ENCODE results near the gene COG5.
"Not testable (repeated sequence)": the region's sequence is repeated elsewhere in the genome, so short reads cannot be mapped to it uniquely, and the experiment has no call there.

COG5 gene

DNA sequence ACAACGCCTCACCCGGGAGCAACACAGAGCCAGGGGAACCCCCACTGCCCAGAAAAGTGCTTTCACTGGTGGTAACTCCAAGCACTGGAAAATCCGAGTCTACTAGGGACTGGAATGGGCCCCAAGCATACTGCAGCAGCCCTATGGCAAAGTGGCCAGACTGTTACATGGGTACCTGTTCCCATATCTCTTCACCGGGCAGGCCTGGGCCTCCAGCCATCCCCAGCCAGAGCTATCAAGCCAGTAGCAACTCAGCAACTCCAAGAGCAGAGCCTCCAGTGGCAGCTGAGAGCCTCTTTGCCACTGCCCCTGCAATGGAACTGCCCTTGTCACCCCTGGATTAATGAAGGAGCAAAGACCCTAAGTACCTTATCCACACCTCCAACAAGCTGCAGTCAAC lies 321.5 kb downstream of the COG5 start:
- no peaks in the 10 kb centered on the region for H3K27me3 ChIP-seq (ENCODE audit: control insufficient read depth, insufficient read depth, low read length)
- H3K36me3 ChIP-seq (ENCODE audit: control insufficient read depth, insufficient read depth, low read length), result no peaks in the 10 kb centered on the region
- no peaks in the 10 kb centered on the region for H3K4me1 ChIP-seq (ENCODE audit: control insufficient read depth, insufficient read depth, low read length)
- H3K4me3 ChIP-seq (ENCODE audit: low read length), result no peak overlapping the region
- no peaks in the 10 kb centered on the region for H3K9me3 ChIP-seq (ENCODE audit: control insufficient read depth, low read length)
- H3K9ac ChIP-seq (ENCODE audit: low read length), result no peak overlapping the region

- Histone ChIP-seq H3K9me3 (ENCODE audit: control insufficient read depth, low read length) (no peaks in the 10 kb centered on the region), H3K4me3 (ENCODE audit: low read length) (no peak overlapping the region), H3K27me3 (ENCODE audit: control insufficient read depth, insufficient read depth, low read length) (no peaks in the 10 kb centered on the region), H3K4me1 (ENCODE audit: control insufficient read depth, insufficient read depth, low read length) (no peaks in the 10 kb centered on the region), H3K9ac (ENCODE audit: low read length) (no peak overlapping the region), H3K36me3 (ENCODE audit: control insufficient read depth, insufficient read depth, low read length) (no peaks in the 10 kb centered on the region)
These were observed 326.3 kb downstream of the COG5 start for GRCh38 chr7:107237451-107237850.

GRCh38 chr7:107236862-107237261 lies 326.9 kb downstream of the COG5 start:
- Histone ChIP-seq H3K9me3 (ENCODE audit: control insufficient read depth, low read length) (no peaks in the 10 kb centered on the region), H3K4me1 (ENCODE audit: control insufficient read depth, insufficient read depth, low read length) (no peaks in the 10 kb centered on the region), H3K27me3 (ENCODE audit: control insufficient read depth, insufficient read depth, low read length) (no peaks in the 10 kb centered on the region), H3K9ac (ENCODE audit: low read length) (no peak overlapping the region), H3K4me3 (ENCODE audit: low read length) (no peak overlapping the region), H3K36me3 (ENCODE audit: control insufficient read depth, insufficient read depth, low read length) (no peaks in the 10 kb centered on the region)

DNA sequence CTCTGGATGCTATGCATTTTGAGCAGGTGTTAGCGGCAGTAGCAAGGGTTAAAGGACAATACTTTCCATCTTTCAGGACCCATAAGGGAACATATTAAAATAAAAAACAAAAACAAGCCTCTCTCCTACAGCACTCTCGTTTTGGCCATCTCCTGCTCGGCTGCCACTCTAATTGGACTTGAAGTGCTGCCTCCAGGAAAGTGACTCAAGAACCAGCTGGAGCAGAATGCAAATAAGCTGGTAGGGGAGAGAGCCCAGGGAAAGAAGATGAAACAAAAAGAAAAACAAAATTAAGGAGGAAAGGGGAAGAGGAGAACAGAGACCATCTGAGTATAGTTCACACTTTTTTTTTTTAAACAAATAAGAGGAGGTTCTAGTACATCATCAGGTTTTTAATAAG lies 329.3 kb downstream of the COG5 start:
- Histone ChIP-seq H3K4me3 (ENCODE audit: low read length) (no peak overlapping the region), H3K9ac (ENCODE audit: low read length) (no peak overlapping the region), H3K4me1 (ENCODE audit: control insufficient read depth, insufficient read depth, low read length) (no peaks in the 10 kb centered on the region), H3K9me3 (ENCODE audit: control insufficient read depth, low read length) (no peaks in the 10 kb centered on the region), H3K36me3 (ENCODE audit: control insufficient read depth, insufficient read depth, low read length) (no peaks in the 10 kb centered on the region), H3K27me3 (ENCODE audit: control insufficient read depth, insufficient read depth, low read length) (no peaks in the 10 kb centered on the region)

GRCh38 chr7:107233981-107234380 lies 329.7 kb downstream of the COG5 start:
- no peaks in the 10 kb centered on the region for H3K9me3 ChIP-seq (ENCODE audit: control insufficient read depth, low read length)
- no peaks in the 10 kb centered on the region for H3K27me3 ChIP-seq (ENCODE audit: control insufficient read depth, insufficient read depth, low read length)
- no peaks in the 10 kb centered on the region for H3K36me3 ChIP-seq (ENCODE audit: control insufficient read depth, insufficient read depth, low read length)
- no peaks in the 10 kb centered on the region for H3K4me1 ChIP-seq (ENCODE audit: control insufficient read depth, insufficient read depth, low read length)
- H3K4me3 ChIP-seq (ENCODE audit: low read length), result no peak overlapping the region
- no peak overlapping the region for H3K9ac ChIP-seq (ENCODE audit: low read length)

DNA sequence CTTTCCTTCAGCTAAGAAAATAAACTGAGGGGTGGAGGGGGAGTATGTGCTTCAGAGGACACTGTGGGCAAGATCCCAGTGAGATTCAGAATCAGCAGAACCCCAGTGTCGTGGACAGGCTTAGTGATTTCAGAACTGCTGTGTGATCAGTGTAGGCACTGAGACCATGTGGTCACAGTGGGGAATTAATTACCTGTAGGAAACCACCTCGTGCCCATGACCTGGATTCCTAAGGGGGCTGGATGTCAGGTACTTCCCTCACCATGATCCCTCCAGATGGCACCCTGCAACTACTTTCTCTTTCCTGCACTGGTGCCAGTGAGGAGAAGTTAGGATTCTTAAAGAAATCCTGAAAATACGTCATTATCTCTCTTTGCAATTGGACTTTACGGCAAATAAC lies 330.5 kb downstream of the COG5 start:
- Histone ChIP-seq H3K36me3 (ENCODE audit: control insufficient read depth, insufficient read depth, low read length) (no peaks in the 10 kb centered on the region), H3K27me3 (ENCODE audit: control insufficient read depth, insufficient read depth, low read length) (no peaks in the 10 kb centered on the region), H3K4me3 (ENCODE audit: low read length) (no peak overlapping the region), H3K9me3 (ENCODE audit: control insufficient read depth, low read length) (no peaks in the 10 kb centered on the region), H3K4me1 (ENCODE audit: control insufficient read depth, insufficient read depth, low read length) (no peaks in the 10 kb centered on the region), H3K9ac (ENCODE audit: low read length) (no peak overlapping the region)

- no peaks in the 10 kb centered on the region for H3K27me3 ChIP-seq (ENCODE audit: control insufficient read depth, insufficient read depth, low read length)
- H3K9ac ChIP-seq (ENCODE audit: low read length), result no peak overlapping the region
- no peaks in the 10 kb centered on the region for H3K9me3 ChIP-seq (ENCODE audit: control insufficient read depth, low read length)
- H3K36me3 ChIP-seq (ENCODE audit: control insufficient read depth, insufficient read depth, low read length), result no peaks in the 10 kb centered on the region
- H3K4me1 ChIP-seq (ENCODE audit: control insufficient read depth, insufficient read depth, low read length), result no peaks in the 10 kb centered on the region
- no peak overlapping the region for H3K4me3 ChIP-seq (ENCODE audit: low read length)
These were observed 331.1 kb downstream of the COG5 start for GRCh38 chr7:107232568-107233090.

DNA sequence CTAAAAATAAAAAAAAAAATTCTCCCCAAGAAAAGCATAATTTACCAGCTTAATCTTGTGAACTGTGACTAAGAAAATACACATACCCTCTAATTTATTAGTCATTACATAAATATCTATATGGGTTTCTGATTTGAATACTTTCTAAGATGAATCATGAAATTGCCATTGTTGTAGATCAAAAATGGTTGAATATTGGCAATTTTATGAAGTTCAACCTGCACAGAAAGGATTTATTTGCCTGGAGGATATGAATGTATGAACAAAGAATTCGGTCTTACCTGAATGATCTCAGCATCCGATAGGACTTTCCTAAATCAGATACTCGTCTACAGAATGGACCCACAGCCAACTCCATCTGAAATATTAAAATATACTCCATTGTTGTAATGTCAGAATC lies 333.4 kb downstream of the COG5 start:
- Histone ChIP-seq H3K36me3 (ENCODE audit: control insufficient read depth, insufficient read depth, low read length) (no peaks in the 10 kb centered on the region), H3K4me1 (ENCODE audit: control insufficient read depth, insufficient read depth, low read length) (no peaks in the 10 kb centered on the region), H3K9me3 (ENCODE audit: control insufficient read depth, low read length) (no peaks in the 10 kb centered on the region), H3K9ac (ENCODE audit: low read length) (no peak overlapping the region), H3K27me3 (ENCODE audit: control insufficient read depth, insufficient read depth, low read length) (no peaks in the 10 kb centered on the region), H3K4me3 (ENCODE audit: low read length) (no peak overlapping the region)

DNA sequence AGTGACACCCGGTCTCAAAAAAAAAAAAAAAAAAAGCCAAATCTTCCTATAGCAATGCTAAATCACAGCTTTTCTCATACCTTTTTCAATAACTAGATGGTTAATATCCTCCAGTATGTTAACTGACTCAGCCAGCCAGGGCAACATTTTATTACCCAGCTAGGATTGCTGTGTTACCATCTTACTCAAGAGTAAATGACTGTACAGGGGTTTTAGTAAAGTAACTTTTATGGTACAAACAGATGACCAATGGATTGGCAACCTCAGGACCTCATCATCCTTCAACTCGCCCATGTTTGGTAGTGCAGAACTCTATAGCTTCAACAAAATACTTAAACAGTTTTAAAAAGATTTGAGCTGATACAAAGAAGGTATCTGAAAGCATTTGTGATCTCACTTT lies 335.4 kb downstream of the COG5 start:
- H3K27me3 ChIP-seq (ENCODE audit: control insufficient read depth, insufficient read depth, low read length), result no peaks in the 10 kb centered on the region
- H3K9ac ChIP-seq (ENCODE audit: low read length), result no peak overlapping the region
- H3K36me3 ChIP-seq (ENCODE audit: control insufficient read depth, insufficient read depth, low read length), result no peaks in the 10 kb centered on the region
- H3K4me1 ChIP-seq (ENCODE audit: control insufficient read depth, insufficient read depth, low read length), result peaks cover 7% of the 10 kb centered on the region
- H3K4me3 ChIP-seq (ENCODE audit: low read length), result no peak overlapping the region
- no peaks in the 10 kb centered on the region for H3K9me3 ChIP-seq (ENCODE audit: control insufficient read depth, low read length)

GRCh38 chr7:107224374-107225223 lies 339.1 kb downstream of the COG5 start:
- Histone ChIP-seq H3K4me1 (ENCODE audit: control insufficient read depth, insufficient read depth, low read length) (peaks cover 7% of the 10 kb centered on the region), H3K9ac (ENCODE audit: low read length) (no peak overlapping the region), H3K4me3 (ENCODE audit: low read length) (no peak overlapping the region), H3K27me3 (ENCODE audit: control insufficient read depth, insufficient read depth, low read length) (no peaks in the 10 kb centered on the region), H3K36me3 (ENCODE audit: control insufficient read depth, insufficient read depth, low read length) (no peaks in the 10 kb centered on the region), H3K9me3 (ENCODE audit: control insufficient read depth, low read length) (no peaks in the 10 kb centered on the region)

DNA sequence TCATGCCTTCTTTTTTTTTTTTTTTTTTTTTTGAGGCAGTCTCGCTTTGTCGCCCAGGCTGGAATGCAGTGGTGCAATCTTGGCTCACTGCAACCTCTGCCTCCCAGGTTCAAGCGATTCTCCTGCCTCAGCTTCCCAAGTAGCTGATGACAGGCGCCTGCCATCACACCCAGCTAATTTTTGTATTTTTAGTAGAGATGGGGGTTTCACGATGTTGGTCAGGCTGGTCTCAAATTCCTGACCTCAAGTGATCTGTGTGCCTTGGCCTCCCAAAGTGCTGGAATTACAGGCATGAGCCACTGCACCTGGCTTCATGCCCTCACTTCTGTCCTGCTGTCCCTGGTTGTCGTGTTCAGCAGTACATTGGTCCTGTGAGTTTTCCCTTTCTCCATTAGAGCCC lies 342.9 kb downstream of the COG5 start:
- H3K9ac ChIP-seq (ENCODE audit: low read length); H3K4me3 ChIP-seq (ENCODE audit: low read length): not testable (repeated sequence)

DNA sequence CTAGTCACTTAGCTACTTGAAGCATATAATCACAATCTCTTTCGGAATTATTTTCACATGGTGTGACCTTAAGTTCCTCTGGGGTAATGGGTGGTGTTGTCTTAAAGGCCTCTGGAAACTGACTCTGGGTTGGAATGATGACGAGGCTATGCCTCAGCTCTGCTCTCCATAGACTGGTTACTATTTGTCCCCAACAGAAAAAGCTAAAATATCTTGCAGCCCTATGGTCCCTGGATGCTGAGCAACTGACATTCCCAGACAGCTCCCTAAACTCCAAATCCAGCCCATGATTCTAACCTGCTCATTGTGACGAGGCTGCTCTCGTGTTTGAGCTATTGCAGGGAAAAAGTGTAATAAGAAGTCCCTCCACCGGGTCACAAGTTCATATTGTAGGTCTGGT lies 343.4 kb downstream of the COG5 start:
- Histone ChIP-seq H3K9ac (ENCODE audit: low read length) (no peak overlapping the region), H3K36me3 (ENCODE audit: control insufficient read depth, insufficient read depth, low read length) (no peaks in the 10 kb centered on the region), H3K4me3 (ENCODE audit: low read length) (no peak overlapping the region), H3K27me3 (ENCODE audit: control insufficient read depth, insufficient read depth, low read length) (no peaks in the 10 kb centered on the region), H3K4me1 (ENCODE audit: control insufficient read depth, insufficient read depth, low read length) (peaks cover 7% of the 10 kb centered on the region), H3K9me3 (ENCODE audit: control insufficient read depth, low read length) (no peaks in the 10 kb centered on the region)

More for the DNA sequence above, 342.9 kb downstream of the COG5 start:
- not testable (repeated sequence) for H3K9me3 ChIP-seq (ENCODE audit: control insufficient read depth, low read length); H3K36me3 ChIP-seq (ENCODE audit: control insufficient read depth, insufficient read depth, low read length); H3K27me3 ChIP-seq (ENCODE audit: control insufficient read depth, insufficient read depth, low read length); H3K4me1 ChIP-seq (ENCODE audit: control insufficient read depth, insufficient read depth, low read length)
